Glomerular visceral epithelial cell (primary cell): Measurements from ENCODE around the gene CEMIP2.

Experiments
- DNase-seq: peaks from one replicate; pipeline ENCODE4 v3.0.0-alpha.2; 2016; ENCODE audit errors: extremely low spot score

The CEMIP2 gene

DNA sequence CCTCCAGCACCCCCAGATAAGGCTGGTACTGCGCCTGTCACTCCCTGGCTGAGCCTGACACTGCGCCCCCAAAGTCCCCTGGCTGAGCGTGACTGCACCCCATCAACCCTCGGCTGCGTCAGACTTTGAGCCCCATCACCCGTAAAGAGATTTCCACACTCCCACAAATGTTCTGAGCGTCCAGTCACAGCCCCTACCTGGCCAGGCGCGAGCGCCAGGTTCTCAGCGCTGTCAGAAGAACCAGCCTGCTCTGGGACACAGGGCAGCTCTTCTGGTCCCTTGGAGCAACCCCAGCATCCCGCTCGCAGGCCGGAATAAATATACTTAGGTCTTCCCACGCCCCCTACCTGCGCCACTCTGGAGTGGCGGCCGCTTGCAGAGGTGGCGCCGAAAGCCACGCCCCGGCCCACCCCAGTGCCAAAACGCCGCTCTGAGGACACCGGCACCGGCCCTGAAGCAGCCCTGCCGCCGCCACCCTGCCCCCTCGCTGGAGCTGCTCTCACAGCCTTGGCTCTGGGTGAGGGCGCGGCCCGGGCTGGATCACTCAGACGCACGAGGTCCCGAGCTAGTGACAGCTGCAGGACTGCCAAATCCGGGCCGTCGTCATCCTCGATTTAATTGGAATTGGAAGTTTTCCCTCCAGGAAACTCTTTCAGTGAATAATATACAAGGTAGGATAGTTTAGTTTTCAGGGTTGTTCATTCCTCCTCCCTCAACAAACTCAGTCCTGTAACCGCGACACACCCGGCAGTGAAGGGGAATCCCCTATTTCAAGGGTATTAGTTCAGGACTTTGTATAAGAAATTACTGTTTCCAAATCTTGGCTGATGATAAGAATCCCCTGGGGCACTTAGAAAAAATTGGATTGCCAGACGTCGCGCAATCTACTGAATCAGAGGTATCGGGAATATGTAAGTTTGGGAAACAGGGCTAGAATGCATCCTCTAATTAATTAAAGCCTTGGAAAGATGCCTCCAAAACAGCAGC, 1.2 kb upstream of the CEMIP2 start:
- DNase-seq: peak; percentile 74

DNA sequence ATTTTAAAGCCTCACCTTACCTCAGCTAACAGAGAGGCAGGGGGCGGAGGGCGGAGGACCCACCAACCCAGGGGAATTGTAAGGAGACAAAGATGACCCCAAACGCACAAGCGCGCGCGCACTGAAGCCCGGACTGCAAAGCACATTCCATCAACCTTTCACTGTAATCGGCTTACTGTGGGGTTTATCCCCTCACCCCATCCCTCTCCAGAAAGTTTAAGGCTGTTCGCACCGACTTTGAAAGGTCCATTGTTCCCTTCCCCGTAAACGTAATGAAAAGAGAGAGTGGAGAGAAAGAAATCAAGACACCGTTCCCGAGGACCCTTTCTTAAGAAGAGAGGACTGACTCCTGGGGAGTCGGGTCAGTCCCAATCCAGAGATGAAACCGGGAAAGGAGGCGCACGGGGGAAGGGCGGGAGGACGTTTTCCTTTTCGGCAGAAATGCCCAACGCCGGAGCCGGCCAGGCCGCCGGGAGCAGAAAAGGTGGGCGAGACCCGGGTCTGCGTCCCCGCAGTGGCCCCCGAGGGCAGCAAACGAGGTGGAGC, 464 bp downstream of the CEMIP2 start:
- peak; percentile 33 for DNase-seq

DNA sequence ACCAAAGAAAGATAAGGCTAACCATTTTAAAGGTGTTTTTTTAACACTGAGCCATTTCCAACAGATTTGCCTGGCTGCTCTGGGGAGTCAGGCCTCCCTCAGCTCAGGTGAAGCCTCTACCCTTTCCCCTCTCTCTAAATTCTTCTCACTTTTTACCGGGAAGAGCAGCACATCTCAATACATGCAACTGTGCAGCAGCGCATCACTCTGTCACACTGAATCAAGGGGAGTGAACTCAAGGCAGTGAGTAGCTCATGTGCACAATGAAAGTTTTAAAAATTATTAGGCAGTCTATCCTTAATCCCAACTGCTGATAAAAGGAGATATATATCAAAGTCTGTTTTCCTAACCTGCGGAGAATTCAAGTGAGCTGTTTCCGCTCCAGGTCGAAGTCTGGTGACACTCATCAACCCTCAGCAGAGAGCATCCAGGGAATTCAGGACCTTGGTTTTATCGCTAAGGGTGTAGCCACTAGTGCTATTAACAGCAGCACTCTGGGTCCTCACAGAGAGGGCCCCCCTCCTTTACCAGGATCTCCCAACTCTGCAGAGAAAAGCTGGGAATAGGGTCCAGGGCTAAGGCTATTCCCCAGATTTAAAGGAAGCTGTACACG, 1.0 kb downstream of the CEMIP2 start:
- DNase-seq: no peak

DNA sequence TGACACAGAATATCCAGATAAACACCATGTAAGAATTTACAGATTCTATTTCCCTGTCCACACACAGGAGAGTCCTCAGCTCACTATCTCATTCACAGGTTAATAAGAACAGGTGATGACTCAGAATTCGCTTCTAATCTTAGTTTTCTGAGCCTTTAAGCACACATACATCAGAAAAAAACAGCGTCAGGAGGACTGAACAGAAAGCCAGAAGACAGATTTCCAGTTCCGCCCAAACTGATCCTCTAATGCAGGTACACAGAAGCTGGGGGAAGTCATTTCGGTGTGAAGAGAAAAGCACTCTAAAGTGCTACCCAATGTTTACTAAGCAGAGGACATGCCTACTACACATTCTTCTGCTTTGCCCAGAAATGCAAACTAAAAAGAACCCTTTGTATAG, 1.6 kb downstream of the CEMIP2 start:
- DNase-seq: no peak

DNA sequence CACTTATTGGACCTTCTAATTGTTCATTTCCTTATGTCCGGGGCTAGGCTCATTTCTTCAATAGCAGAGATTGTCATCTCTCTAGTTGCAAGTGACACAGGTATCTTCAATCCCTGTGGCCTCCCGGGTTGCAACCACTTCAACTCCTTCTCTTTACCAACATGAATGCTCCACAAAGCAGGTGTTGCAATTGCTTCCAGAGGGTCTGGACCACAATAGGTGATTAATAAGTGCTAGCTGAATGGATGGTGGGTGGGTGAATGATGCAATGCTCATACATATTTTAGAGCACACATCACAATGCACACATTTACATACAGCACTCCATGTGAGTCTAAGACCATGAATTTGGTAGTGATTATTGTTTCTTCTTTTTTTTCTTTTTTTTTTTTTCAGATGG, 2.6 kb downstream of the CEMIP2 start:
- DNase-seq: peak; percentile 53

DNA sequence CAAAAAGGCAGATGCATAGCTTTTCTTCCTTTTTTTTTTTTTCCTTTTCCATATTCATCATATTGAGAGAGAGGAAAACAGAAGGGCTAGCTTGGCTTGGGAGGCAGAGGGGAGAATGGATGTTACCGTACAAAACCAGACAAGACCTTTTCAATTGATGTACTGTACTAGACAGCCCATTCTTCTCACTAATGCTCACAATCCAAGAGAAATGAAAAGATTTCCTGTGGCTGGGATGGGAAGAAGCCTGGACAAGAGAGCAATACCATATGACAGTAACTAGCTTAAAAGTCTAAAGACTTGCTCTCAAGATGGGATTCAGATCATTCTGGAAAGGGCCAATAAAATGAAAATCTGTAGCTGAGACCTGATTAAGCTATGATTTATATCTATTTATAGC, 3.4 kb downstream of the CEMIP2 start:
- no peak for DNase-seq

DNA sequence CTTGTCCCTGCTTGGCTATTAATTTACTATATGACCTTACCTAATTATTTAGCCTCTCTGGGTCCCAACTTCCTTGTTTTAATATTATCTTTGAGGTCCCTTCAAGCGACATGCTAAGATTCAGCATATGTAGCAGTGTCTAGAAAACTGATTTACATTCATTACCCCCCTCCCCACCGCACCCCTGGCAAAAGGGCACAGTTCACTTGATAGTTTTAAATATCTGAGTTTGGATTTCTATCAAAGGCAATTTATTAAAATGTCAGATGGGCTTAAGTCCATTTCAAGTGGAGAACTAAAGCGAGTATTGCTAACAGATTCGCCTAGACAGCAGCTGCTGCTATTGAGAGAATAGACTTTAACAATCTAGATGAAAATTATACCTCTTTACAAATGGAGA, 3.9 kb downstream of the CEMIP2 start:
- no peak for DNase-seq

DNA sequence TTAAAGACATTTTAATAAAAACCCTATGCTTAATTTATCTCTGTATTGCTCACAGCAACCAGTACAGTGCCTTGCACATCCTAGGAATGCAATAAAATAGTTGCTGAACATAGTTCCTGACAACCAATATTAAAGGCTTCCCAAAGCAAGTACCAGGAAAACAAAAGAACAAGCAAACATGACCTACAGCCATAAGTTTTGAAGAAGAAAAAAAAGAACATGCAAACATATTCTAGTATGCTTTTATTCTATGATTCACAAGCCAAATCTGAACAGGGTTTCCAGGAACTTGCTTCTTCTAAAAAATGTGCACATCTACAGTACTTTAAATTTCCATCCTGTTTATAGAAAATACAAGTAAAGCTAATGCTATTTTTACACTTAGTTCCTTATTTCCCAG, 4.5 kb downstream of the CEMIP2 start:
- no peak for DNase-seq

DNA sequence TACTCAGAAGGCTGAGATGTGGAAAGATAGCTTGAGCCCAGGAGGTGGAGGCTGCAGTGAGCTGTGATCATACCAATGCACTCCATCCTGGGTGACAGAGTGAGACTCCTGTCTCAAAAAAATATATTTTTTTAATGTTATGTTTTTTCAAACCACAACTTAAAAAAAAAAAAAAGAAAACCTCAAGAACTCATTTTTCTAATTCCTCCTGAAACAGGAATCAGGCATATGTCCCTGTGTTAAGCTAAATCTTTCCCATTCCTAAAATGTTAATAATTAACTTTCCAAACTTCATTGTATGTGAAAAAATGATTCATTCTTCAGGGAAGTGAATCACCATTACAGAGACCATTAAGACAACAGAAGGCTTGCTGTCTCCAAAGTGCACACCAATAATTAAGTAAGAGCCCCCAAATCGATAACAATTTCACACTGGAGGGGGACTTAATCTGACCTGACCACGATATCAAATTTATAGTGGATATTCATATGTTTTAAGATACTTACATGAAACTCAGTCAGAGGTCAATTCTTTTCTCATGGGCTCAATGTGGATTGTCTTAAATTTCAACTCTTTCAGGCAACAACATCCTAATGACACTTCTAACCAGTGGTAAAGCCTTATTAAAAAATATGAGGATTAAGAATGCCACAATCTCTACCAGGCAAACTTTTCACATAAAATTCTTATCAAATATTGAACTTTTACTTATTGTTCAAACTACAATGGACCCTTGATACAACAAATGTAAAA, 5.2 kb downstream of the CEMIP2 start:
- peak; percentile 87 for DNase-seq

DNA sequence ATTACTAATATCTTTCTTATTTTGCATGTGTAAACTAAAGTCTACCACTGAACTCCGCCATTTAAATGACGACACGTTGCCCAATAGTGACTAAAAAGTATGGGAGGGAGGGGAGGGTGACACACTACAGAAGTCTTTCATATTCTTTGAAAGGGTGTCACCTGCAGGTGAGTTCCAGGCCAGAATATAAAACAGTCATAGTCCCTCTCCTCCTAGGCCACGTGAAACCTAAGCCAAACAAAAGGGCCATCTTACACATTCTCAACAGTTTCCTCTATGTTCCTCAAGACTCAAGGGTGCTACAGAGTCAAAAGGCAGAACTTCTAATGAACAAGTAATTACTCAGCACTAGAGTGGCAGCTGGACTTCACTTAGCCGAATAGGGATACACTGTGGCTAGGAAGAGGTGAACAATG, 6.4 kb downstream of the CEMIP2 start:
- DNase-seq: no peak

DNA sequence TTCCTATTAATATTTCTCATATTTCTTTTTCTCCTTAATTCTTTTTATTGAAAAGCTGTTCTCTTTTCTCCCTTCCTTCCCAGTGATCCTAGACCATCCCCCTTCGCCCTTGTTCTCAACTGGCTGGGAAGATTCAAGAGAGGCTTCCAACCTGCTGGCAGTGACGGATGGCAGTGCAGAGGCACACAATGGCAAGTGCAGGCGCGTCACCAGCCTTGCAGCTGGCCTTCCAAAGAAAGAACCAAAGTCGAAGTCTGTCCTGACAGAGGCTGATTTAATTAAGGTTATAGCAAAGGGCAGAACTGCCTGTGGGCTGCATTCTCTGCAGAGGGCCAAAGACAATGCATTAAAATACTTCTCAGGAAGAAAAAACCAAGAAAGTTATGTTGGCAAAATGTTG, 7.4 kb downstream of the CEMIP2 start:
- no peak for DNase-seq

DNA sequence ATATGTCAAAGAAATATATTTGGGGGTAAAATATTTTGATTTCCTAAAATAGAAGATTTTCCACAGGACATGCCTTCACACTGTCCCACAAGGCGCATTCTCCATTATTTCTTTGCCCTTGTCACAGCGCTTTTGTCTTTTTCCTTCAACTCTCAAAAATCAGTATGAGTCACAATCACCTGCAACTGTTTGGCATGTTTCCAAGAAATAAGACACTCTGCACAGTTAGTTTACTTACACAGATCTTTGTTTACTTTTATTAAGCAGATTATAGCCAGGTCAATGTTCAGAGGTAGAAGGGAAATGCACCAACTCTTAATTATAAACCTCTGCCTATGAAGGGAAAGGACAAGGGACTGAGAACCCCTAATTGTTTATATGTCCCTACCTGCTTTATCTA, 9.5 kb downstream of the CEMIP2 start:
- DNase-seq: peak; percentile 44

DNA sequence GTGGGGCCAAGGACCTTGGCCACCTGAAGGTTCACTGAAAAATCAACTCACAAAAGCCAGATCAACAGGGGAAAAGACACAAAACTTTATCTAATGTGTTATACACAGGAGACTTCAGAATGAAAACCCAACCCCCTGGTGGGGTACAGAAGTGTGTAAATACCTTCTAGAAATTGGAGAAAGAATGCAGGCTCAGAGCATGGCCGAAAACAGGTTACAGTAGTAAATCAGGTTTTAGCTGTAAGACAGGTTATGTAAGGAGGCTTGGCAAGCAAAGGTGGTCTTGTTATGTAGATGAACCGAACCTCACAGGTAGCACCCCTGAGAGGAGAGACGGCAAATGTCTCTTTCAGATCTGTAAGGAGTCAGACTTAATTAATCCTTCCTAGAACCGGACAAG, 10.0 kb downstream of the CEMIP2 start:
- DNase-seq: no peak

DNA sequence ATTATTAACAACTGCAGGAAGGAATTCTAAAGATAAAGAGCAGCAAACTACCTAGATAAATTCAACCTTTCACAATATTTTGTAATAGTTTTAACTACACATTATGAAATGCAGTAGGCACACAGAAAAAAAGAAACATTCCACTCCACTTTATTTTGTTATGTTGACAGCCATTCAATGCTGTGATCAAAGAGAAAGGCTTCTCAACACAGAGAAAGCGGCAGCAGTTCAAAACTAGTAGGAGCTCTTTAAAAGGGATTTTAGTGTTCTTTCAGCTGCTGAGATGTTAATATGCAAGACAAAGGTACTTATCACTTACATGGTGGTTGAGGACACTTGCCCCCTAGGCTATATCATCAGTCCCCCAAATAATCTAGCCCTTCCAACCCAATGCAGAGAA, 11.6 kb downstream of the CEMIP2 start:
- no peak for DNase-seq

DNA sequence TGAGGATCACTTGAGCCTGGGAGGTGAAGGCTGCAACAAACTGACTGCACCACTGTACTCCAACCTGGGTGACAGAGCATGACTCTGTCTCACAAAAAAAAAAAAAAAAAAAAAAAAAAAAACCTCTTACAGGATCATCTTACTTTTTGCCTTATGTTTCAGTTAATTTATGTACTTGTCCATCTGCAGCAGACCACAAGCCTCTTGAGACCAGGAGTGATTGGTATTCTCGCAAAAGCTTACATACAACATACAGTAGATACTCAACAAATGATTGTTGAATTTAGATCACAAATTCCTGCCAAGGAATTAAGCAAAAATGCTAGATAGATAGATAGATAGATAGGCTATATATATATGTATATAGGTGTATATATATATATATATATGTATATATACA, 12.4 kb downstream of the CEMIP2 start:
- no peak for DNase-seq

DNA sequence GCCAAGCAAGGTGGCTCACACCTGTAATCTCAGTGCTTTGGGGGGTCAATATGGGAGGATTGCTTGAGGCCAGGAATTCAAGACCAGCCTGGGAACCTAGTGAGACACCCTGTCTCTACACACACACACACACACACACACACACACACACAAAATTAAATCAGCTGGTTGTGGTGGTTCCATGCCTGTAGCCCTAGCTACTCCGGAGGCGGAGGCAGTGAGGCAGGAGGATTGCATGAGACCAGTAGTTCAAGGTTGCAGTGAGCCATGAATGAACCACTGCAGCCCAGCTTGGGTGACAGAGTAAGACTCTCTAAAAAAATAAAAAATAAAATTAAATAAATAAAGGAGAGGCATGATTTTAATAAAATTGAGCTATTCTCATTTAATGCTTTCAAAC, 13.1 kb downstream of the CEMIP2 start:
- no peak for DNase-seq

DNA sequence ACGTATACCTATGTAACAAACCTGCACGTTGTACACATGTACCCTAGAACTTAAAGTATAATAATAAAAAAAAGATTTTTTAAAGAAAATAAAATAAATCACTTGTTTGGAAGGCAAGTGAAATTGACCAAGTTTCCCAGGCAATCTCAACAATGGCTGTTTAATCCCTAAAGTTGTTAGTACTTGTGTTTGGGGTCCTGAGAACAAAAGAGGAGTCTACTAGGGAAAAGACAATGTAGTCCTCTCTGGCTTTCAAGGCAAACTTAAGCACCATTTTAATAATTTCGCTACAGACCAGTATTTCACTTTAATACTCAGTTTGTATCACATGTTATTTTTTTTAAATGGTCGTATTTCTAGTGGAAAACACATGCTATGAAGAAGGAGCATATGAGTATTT, 14.2 kb downstream of the CEMIP2 start:
- no peak for DNase-seq

DNA sequence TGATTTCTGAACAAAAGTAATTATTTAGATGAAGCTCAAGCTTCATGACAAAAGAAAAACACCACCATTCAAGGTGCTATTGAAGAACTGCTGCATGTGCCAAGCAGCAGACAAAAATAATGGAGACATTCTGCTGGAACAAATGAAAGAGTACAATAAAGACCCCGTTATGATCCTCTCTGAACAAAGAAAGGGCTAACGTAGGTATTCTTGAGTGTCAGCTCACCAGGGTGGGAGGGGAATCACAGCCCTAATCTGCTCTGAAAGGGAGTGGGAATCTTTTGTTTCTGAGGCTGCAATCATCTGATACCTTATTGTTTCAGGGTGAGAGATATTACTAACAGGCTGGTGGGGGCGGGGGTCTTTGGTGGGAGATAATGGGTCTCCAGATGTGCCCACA, 15.4 kb downstream of the CEMIP2 start:
- no peak for DNase-seq

DNA sequence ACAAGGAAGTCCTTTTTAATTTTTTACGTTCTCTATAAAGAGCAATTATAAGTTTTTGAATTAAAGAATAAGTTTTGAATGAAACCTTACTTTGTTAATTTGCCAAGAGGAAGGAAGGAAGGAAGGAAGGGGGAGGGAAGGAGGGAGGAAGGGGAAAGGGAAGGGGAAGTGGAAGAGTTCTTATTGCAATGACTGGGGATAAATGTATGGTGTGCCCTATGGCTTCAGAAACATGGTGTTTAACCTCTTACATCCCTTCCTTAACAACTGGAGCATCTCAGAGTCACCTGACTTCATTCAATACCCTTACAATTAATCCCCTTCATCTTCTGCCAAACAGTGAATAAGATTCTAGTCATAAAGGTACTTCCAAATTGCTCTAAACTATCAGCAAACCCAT, 16.0 kb downstream of the CEMIP2 start:
- no peak for DNase-seq

DNA sequence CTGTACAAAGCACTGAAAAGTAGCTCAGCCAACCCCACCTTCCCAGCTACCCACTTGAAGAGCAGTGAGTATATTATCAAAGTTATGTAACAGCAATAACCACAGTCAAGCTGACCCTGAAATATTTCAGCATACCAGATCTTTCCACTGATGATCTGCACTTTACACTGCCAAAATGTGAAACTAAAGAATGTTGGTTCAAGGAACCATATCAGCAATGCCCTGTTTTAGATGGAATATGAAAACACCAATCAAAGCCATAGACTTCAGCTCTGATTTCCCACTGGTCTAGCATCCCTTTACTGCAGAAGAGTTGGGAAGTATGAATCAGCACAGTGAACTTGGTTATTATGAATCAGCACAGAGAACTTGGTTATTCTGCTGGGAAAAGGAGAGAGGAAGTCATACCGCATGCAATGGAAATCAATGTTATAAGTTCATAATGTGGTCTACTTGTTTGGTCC, 20.0 kb downstream of the CEMIP2 start:
- DNase-seq: no peak

DNA sequence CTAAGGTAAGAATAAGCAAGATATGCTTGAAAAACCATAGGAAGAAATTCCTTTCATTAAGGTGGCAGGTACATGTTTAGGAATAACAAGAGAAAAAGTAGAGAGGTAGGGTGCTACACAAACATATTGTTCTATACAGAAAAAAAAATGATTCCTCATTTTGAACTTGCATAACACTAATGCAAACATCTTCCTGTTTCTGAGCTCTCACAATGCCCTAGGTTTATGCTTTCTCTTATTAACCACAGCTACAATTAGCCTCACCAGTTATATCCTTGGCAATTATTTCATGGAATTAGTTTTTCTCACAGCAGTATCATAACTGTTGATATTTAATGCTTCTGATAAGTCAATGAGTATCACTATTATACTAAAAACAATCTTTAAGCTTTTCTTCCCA, 20.7 kb downstream of the CEMIP2 start:
- DNase-seq: no peak

DNA sequence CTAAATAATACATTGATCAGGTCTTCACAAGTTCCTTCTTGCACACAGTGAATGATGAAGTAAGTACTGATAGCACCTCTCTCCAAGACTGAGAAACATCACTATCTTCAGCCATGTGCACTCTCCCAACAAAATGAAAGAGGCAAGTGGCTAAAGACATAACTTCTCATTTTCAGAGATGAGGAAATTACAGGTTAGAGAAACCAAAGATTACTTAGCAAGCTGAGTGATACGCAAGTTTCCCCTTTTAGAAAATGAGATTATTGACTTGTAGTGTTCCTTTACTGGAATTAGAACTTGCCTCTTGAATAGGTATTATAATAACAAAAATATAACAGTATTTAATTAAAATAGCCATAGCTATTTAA, 21.6 kb downstream of the CEMIP2 start:
- DNase-seq: no peak
